Measurements from ENCODE around the gene QKI. TPM values are rescaled to one million over a fixed set of nuclear protein-coding genes. Genes with fewer than 3 reads are reported as not detected.
"Not testable (repeated sequence)": the region's sequence is repeated elsewhere in the genome, so short reads cannot be mapped to it uniquely, and the experiment has no call there.

QKI gene
- total RNA-seq, 6 experiments from 2014 or later: 47.6 to 80.8 (median 76.3) TPM

DNA sequence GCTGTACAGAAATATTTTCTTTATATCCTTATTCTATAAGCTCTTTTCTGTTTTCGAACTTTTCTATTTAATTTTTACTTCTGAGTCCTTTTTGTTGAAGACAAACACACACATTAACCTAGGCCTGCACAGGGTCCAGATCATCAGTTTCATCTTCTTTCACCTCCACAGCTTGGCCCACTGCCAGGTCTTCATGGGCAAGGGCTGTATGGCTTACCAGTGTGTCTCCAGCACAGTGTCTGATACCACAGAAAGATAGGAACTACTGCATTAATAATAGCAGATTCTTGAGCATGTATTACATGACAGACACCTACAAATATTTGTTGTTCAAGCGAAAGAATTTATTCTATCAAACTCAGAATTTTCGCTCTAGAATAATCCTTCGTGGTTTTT, 24.4 kb downstream of the QKI start:
- no peaks in the 10 kb centered on the region for H3K27me3 ChIP-seq
- WGBS (ENCODE audit: insufficient coverage, low coverage, low lambda C conversion rate, missing lambda C conversion rate): 88% methylated on average over 4 of the region's 4 CpGs
- intact Hi-C loops (cut with DNase I): no loop called here
- H3K27ac ChIP-seq: no peak overlapping the region
- DNase-seq (peak; percentile 54 to 61 (median 60)), ATAC-seq (peak; percentile 26 to 60 (median 54))
- H3K36me3 ChIP-seq: no peaks in the 10 kb centered on the region
- TF ChIP-seq, protein P1, sequence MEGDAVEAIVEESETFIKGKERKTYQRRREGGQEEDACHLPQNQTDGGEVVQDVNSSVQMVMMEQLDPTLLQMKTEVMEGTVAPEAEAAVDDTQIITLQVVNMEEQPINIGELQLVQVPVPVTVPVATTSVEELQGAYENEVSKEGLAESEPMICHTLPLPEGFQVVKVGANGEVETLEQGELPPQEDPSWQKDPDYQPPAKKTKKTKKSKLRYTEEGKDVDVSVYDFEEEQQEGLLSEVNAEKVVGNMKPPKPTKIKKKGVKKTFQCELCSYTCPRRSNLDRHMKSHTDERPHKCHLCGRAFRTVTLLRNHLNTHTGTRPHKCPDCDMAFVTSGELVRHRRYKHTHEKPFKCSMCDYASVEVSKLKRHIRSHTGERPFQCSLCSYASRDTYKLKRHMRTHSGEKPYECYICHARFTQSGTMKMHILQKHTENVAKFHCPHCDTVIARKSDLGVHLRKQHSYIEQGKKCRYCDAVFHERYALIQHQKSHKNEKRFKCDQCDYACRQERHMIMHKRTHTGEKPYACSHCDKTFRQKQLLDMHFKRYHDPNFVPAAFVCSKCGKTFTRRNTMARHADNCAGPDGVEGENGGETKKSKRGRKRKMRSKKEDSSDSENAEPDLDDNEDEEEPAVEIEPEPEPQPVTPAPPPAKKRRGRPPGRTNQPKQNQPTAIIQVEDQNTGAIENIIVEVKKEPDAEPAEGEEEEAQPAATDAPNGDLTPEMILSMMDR (IDR thresholded peaks at IDR 0.05): no peak
- no peak for TF ChIP-seq POLR2A (IDR thresholded peaks at IDR 0.05)
- no peak overlapping the region for H3K4me3 ChIP-seq
- no peaks in the 10 kb centered on the region for H3K9me3 ChIP-seq
- H3K4me1 ChIP-seq: peaks cover 0 to 55% (median 19%) of the 10 kb centered on the region in 4 donors

DNA sequence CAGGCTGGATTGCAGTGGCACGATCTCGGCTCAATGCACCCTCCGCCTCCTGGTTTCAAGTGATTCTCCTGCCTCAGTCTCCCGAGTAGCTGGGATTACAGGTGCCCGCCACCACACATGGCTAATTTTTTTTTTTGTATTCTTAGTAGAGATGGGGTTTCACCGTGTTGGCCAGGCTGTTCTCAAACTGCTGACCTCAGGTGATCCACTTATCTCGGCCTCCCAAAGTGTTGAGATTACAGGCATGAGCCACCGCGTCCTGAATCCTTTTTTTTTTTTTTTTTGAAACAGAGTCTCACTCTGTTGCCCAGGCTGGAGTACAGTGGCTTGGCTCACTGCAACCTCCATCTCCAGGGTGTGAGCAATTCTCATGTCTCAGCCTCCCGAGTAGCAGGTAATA, 24.9 kb downstream of the QKI start:
- intact Hi-C loops (cut with DNase I); H3K27me3 ChIP-seq; H3K27ac ChIP-seq; ATAC-seq; H3K4me3 ChIP-seq; H3K36me3 ChIP-seq; DNase-seq; H3K9me3 ChIP-seq: not testable (repeated sequence)
- peaks cover 0 to 56% (median 20%) of the 10 kb centered on the region in 4 donors for H3K4me1 ChIP-seq
- WGBS (ENCODE audit: insufficient coverage, low coverage, low lambda C conversion rate, missing lambda C conversion rate): 69% methylated on average over 7 of the region's 10 CpGs

DNA sequence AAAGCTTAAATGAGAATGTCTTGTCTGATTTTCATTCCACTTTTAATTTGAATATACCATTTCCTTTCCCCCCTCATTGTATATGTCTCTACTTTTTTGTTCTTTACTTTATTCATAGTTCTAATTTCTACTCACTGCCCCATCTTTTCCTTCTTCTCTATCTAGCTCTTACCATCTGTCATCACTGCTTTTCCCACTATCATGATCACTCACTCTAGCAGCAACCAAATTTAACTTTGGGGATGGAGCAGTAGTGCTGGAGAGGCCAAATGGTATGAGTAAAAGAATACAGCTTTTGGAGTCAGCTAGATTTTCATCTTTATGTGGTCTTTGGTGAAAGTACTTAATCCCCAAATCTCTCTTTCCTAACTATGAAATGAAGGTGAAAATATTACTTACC, 25.5 kb downstream of the QKI start:
- no peaks in the 10 kb centered on the region for H3K27me3 ChIP-seq
- intact Hi-C loops (cut with DNase I): no loop called here

DNA sequence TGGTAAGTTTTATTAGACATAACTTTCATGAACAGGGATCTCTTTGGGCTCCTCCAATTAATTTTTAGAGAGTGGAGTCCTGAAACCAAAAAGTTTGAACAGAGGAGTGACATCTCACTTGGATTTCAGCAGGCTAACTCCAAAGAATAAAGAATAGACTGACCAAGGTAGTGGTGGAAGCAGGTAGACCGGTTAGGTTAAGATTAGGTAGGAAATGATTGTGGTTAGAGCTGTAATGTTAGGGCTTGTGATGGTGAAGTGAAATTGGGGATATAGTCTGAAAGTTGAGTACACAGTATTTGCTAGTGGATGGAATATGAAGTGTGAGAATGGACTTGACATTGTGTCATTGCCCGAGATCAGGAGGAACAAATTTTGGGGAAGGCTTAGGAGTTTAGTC, 27.8 kb downstream of the QKI start:
- Histone ChIP-seq H3K36me3 (no peaks in the 10 kb centered on the region), H3K4me1 (peaks cover 0 to 69% (median 20%) of the 10 kb centered on the region in 4 donors), H3K4me3 (no peak overlapping the region), H3K27ac (no peak overlapping the region), H3K9me3 (no peaks in the 10 kb centered on the region), H3K27me3 (no peaks in the 10 kb centered on the region)
- no peak for DNase-seq
- 63% methylated on average over 2 of the region's 2 CpGs for WGBS (ENCODE audit: insufficient coverage, low coverage, low lambda C conversion rate, missing lambda C conversion rate)
- intact Hi-C loops (cut with DNase I): no loop called here
- no peak for ATAC-seq
- no peak for TF ChIP-seq POLR2A (IDR thresholded peaks at IDR 0.05)
- TF ChIP-seq, protein P1 (IDR thresholded peaks at IDR 0.05): no peak

More for the DNA sequence above, 25.5 kb downstream of the QKI start:
- Histone ChIP-seq H3K27ac (no peak overlapping the region), H3K9me3 (no peaks in the 10 kb centered on the region), H3K4me3 (no peak overlapping the region), H3K36me3 (no peaks in the 10 kb centered on the region), H3K4me1 (peaks cover 0 to 61% (median 20%) of the 10 kb centered on the region in 4 donors)
- DNase-seq (no peak), ATAC-seq (no peak)
- TF ChIP-seq POLR2A (IDR thresholded peaks at IDR 0.05): no peak
- TF ChIP-seq, protein P1 (IDR thresholded peaks at IDR 0.05): no peak

DNA sequence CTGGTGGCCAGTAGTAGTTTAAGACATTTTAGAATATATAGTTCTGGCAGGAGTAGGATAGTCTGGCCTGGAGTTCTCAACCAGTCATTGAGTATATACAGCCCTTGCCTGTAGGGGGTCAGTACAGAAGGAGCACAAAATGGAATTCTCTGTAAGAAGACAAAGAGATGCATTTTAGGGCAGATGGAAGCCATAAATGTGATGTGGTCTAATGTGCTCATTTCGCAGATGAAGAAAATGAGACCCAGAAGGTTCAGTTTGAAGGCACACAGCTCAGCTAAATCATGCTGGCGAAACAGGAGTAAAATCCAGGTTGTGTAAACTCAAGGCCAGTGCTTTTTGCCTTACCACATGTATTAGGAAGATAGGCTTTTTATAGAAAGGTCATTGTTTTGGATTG, 29.6 kb downstream of the QKI start:
- TF ChIP-seq POLR2A (IDR thresholded peaks at IDR 0.05): no peak
- TF ChIP-seq, protein P1 (IDR thresholded peaks at IDR 0.05): no peak
- Histone ChIP-seq H3K36me3 (no peaks in the 10 kb centered on the region), H3K27ac (no peak overlapping the region), H3K4me3 (no peak overlapping the region), H3K9me3 (no peaks in the 10 kb centered on the region), H3K4me1 (peaks cover 0 to 67% (median 22%) of the 10 kb centered on the region in 4 donors), H3K27me3 (no peaks in the 10 kb centered on the region)
- ATAC-seq: peak; percentile 61 to 77 (median 66)
- DNase-seq: no peak
- WGBS (ENCODE audit: insufficient coverage, low coverage, low lambda C conversion rate, missing lambda C conversion rate): 66% methylated on average over 2 of the region's 2 CpGs
- intact Hi-C loops (cut with DNase I): no loop called here

Measured in right lobe of liver (tissue), 6 donors.